Body of pancreas (tissue), 4 donors: ENCODE data around the gene DEPDC1.

ENCODE experiments used
- CTCF ChIP-seq, 7 experiments: fragments of 450-650 bp in 4 of 7; fragments of 200-600 bp in 3 of 7; sonication (generic) in 3 of 7; IDR thresholded peaks; one replicate each; pipeline ENCODE4 v1.5.1; 2016 to 2019; ENCODE audit warnings: antibody characterized with exemption in 7 of 7
- POLR2A ChIP-seq, 3 donors: fragments of 450-650 bp; IDR thresholded peaks; one replicate each; pipeline ENCODE4 v1.6.1; 2016; ENCODE audit warnings: antibody characterized with exemption in 3 of 3, mild to moderate bottlenecking in 2 of 3

GRCh38 chr1:68542586-68542985 is 45.7 kb upstream of the DEPDC1 start:
- TF ChIP-seq CTCF (IDR thresholded peaks at IDR 0.05) (no peak), POLR2A (IDR thresholded peaks at IDR 0.05) (no peak)
